BLaER1 (cell line): ENCODE results near the gene COL4A1.

Experiments used
- H3K27ac ChIP-seq: shearing (Covaris generic); formaldehyde crosslinking; 2 replicates; pipeline ENCODE4 v1.8.1; 2022
- H3K27me3 ChIP-seq: shearing (Covaris generic); formaldehyde crosslinking; 2 replicates; pipeline ENCODE4 v1.8.1; 2022
- H3K36me3 ChIP-seq: shearing (Covaris generic); formaldehyde crosslinking; 2 replicates; pipeline ENCODE4 v1.8.1; 2022
- H3K4me1 ChIP-seq: shearing (Covaris generic); formaldehyde crosslinking; 2 replicates; pipeline ENCODE4 v1.8.1; 2022
- H3K4me2 ChIP-seq: shearing (Covaris generic); formaldehyde crosslinking; 2 replicates; pipeline ENCODE4 v1.8.1; 2022
- H3K4me3 ChIP-seq: shearing (Covaris generic); formaldehyde crosslinking; 2 replicates; pipeline ENCODE4 v1.8.1; 2022
- H3K9ac ChIP-seq: shearing (Covaris generic); formaldehyde crosslinking; 2 replicates; pipeline ENCODE4 v1.8.1; 2022
- H3K9me3 ChIP-seq: shearing (Covaris generic); formaldehyde crosslinking; 2 replicates; pipeline ENCODE4 v1.8.1; 2022
- H4K20me1 ChIP-seq: shearing (Covaris generic); formaldehyde crosslinking; 2 replicates; pipeline ENCODE4 v1.8.1; 2022
- Cebpa-rat ChIP-seq: shearing (Covaris generic); IDR thresholded peaks from 2 replicates; pipeline ENCODE4 v1.8.1; 2022

COL4A1 gene

GRCh38 chr13:110151462-110151861 is 155.5 kb downstream of the COL4A1 start:
- Histone ChIP-seq H4K20me1 (no peaks in the 10 kb centered on the region), H3K27ac (no peak overlapping the region), H3K9ac (no peak overlapping the region), H3K4me2 (no peak overlapping the region), H3K9me3 (0 out of 2 replicates have a peak, but pooled peaks cover 3% of the 10 kb centered on the region), H3K4me3 (no peak overlapping the region), H3K27me3 (no peaks in the 10 kb centered on the region), H3K36me3 (no peaks in the 10 kb centered on the region), H3K4me1 (no peaks in the 10 kb centered on the region)
- TF ChIP-seq Cebpa-rat = no peak

GRCh38 chr13:110150384-110151101 is 156.4 kb downstream of the COL4A1 start:
- Histone ChIP-seq H4K20me1 (no peaks in the 10 kb centered on the region), H3K4me2 (no peak overlapping the region), H3K4me1 (no peaks in the 10 kb centered on the region), H3K36me3 (no peaks in the 10 kb centered on the region), H3K9ac (no peak overlapping the region), H3K27me3 (no peaks in the 10 kb centered on the region), H3K4me3 (no peak overlapping the region), H3K27ac (no peak overlapping the region; the same call in 1 of the 2 replicates), H3K9me3 (0 out of 2 replicates have a peak, but pooled peaks cover 3% of the 10 kb centered on the region)
- TF ChIP-seq Cebpa-rat = no peak

- Histone ChIP-seq H3K27me3 (no peaks in the 10 kb centered on the region), H3K4me2 (no peak overlapping the region), H3K36me3 (no peaks in the 10 kb centered on the region), H3K27ac (no peak overlapping the region), H3K4me3 (no peak overlapping the region), H3K9me3 (0 out of 2 replicates have a peak, but pooled peaks cover 3% of the 10 kb centered on the region), H4K20me1 (no peaks in the 10 kb centered on the region), H3K4me1 (no peaks in the 10 kb centered on the region), H3K9ac (no peak overlapping the region)
- TF ChIP-seq Cebpa-rat = no peak
These were observed 157.9 kb downstream of the COL4A1 start for GRCh38 chr13:110149036-110149435.

GRCh38 chr13:110140099-110140498 is 166.9 kb downstream of the COL4A1 start:
- no peak overlapping the region for H3K9ac ChIP-seq

GRCh38 chr13:110138700-110139036 is 168.3 kb downstream of the COL4A1 start:
- Histone ChIP-seq H3K9ac (peak overlapping the region; percentile 76), H3K36me3 (no peaks in the 10 kb centered on the region), H3K4me2 (peak overlapping the region; percentile 81), H3K4me1 (peaks cover 49% of the 10 kb centered on the region), H3K9me3 (no peaks in the 10 kb centered on the region; the same call in 1 of the 2 replicates), H4K20me1 (no peaks in the 10 kb centered on the region), H3K27me3 (no peaks in the 10 kb centered on the region), H3K27ac (peak overlapping the region; percentile 90), H3K4me3 (peak overlapping the region; percentile 68)
- no peak for TF ChIP-seq Cebpa-rat

More at GRCh38 chr13:110140099-110140498, 166.9 kb downstream of the COL4A1 start:
- H3K9me3 ChIP-seq = no peaks in the 10 kb centered on the region; the same call in 1 of the 2 replicates
- H3K27ac ChIP-seq = no peak overlapping the region
- no peak overlapping the region for H3K4me2 ChIP-seq
- no peak overlapping the region for H3K4me3 ChIP-seq
- no peaks in the 10 kb centered on the region for H3K27me3 ChIP-seq
- H4K20me1 ChIP-seq = no peaks in the 10 kb centered on the region
- TF ChIP-seq Cebpa-rat = no peak
- H3K4me1 ChIP-seq = peaks cover 35% of the 10 kb centered on the region
- no peaks in the 10 kb centered on the region for H3K36me3 ChIP-seq

GRCh38 chr13:110138010-110138699 is 168.8 kb downstream of the COL4A1 start:
- TF ChIP-seq Cebpa-rat = no peak

GRCh38 chr13:110137680-110138009 is 169.3 kb downstream of the COL4A1 start:
- H3K4me3 ChIP-seq = peak overlapping the region; percentile 68
- no peaks in the 10 kb centered on the region for H3K36me3 ChIP-seq
- no peaks in the 10 kb centered on the region; the same call in 1 of the 2 replicates for H3K9me3 ChIP-seq
- H4K20me1 ChIP-seq = no peaks in the 10 kb centered on the region
- no peaks in the 10 kb centered on the region for H3K27me3 ChIP-seq
- peaks cover 60% of the 10 kb centered on the region for H3K4me1 ChIP-seq
- H3K9ac ChIP-seq = peak overlapping the region; percentile 76
- H3K27ac ChIP-seq = peak overlapping the region; percentile 90
- TF ChIP-seq Cebpa-rat = no peak
- H3K4me2 ChIP-seq = peak overlapping the region; percentile 81

More at GRCh38 chr13:110138010-110138699, 168.8 kb downstream of the COL4A1 start:
- peaks cover 55% of the 10 kb centered on the region for H3K4me1 ChIP-seq
- H3K36me3 ChIP-seq = no peaks in the 10 kb centered on the region
- H3K27ac ChIP-seq = peak overlapping the region; percentile 90
- H3K4me2 ChIP-seq = peak overlapping the region; percentile 81
- peak overlapping the region; percentile 68 for H3K4me3 ChIP-seq
- H3K9ac ChIP-seq = peak overlapping the region; percentile 76
- no peaks in the 10 kb centered on the region; the same call in 1 of the 2 replicates for H3K9me3 ChIP-seq
- no peaks in the 10 kb centered on the region for H3K27me3 ChIP-seq
- H4K20me1 ChIP-seq = no peaks in the 10 kb centered on the region

- no peak for TF ChIP-seq Cebpa-rat
These were observed 170.0 kb downstream of the COL4A1 start for GRCh38 chr13:110136660-110137585.

GRCh38 chr13:110135977-110136597 is 170.9 kb downstream of the COL4A1 start:
- H3K36me3 ChIP-seq = no peaks in the 10 kb centered on the region
- H3K9me3 ChIP-seq = no peaks in the 10 kb centered on the region
- TF ChIP-seq Cebpa-rat = no peak
- peak overlapping the region; percentile 68 for H3K4me3 ChIP-seq
- H3K9ac ChIP-seq = peak overlapping the region; percentile 76
- H3K27me3 ChIP-seq = no peaks in the 10 kb centered on the region
- peaks cover 75% of the 10 kb centered on the region for H3K4me1 ChIP-seq
- H3K4me2 ChIP-seq = peak overlapping the region; percentile 81
- no peaks in the 10 kb centered on the region for H4K20me1 ChIP-seq
- peak overlapping the region; percentile 90 for H3K27ac ChIP-seq

More at GRCh38 chr13:110136660-110137585, 170.0 kb downstream of the COL4A1 start:
- Histone ChIP-seq H3K27ac (peak overlapping the region; percentile 90), H3K36me3 (no peaks in the 10 kb centered on the region), H3K4me1 (peaks cover 67% of the 10 kb centered on the region), H3K9ac (peak overlapping the region; percentile 76), H3K27me3 (no peaks in the 10 kb centered on the region), H3K4me3 (peak overlapping the region; percentile 68), H3K9me3 (no peaks in the 10 kb centered on the region), H3K4me2 (peak overlapping the region; percentile 81), H4K20me1 (no peaks in the 10 kb centered on the region)
